Prostate gland (tissue), 2 donors: Measurements from ENCODE around the gene DCC.

ENCODE experiments used
- POLR2A ChIP-seq: fragments of 450-650 bp; IDR thresholded peaks from one replicate; pipeline ENCODE4 v1.6.1; 2016; ENCODE audit warnings: antibody characterized with exemption, mild to moderate bottlenecking
- TF ChIP-seq, protein P1 (sequence below), 4 experiments: fragments of 200-600 bp in 2 of 4; fragments of 450-650 bp in 2 of 4; sonication (generic) in 2 of 4; IDR thresholded peaks; 1 replicate in 3 of 4; 2 replicates in 1 of 4; pipeline ENCODE4 v1.5.1; 2016 to 2019; ENCODE audit warnings: antibody characterized with exemption in 4 of 4, mild to moderate bottlenecking in 2 of 4, moderate library complexity in 2 of 4

GRCh38 chr18:53148123-53148522, 808.1 kb downstream of the DCC start:
- TF ChIP-seq, protein P1, sequence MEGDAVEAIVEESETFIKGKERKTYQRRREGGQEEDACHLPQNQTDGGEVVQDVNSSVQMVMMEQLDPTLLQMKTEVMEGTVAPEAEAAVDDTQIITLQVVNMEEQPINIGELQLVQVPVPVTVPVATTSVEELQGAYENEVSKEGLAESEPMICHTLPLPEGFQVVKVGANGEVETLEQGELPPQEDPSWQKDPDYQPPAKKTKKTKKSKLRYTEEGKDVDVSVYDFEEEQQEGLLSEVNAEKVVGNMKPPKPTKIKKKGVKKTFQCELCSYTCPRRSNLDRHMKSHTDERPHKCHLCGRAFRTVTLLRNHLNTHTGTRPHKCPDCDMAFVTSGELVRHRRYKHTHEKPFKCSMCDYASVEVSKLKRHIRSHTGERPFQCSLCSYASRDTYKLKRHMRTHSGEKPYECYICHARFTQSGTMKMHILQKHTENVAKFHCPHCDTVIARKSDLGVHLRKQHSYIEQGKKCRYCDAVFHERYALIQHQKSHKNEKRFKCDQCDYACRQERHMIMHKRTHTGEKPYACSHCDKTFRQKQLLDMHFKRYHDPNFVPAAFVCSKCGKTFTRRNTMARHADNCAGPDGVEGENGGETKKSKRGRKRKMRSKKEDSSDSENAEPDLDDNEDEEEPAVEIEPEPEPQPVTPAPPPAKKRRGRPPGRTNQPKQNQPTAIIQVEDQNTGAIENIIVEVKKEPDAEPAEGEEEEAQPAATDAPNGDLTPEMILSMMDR (IDR thresholded peaks at IDR 0.05): no peak
- TF ChIP-seq POLR2A: no peak
